Suprapubic skin (tissue), 3 donors: ENCODE data around the gene ZNF770.

ENCODE experiments used
- CTCF ChIP-seq, 2 donors: fragments of 200-600 bp in 1 of 2; fragments of 450-650 bp in 1 of 2; sonication (generic) in 1 of 2; IDR thresholded peaks; one replicate each; pipeline ENCODE4 v1.5.1; 2016 to 2019; ENCODE audit warnings: antibody characterized with exemption in 2 of 2, mild to moderate bottlenecking in 1 of 2, moderate library complexity in 1 of 2
- POLR2A ChIP-seq, 2 donors: fragments of 450-650 bp; IDR thresholded peaks; one replicate each; pipeline ENCODE4 v1.6.1; 2017; ENCODE audit warnings: antibody characterized with exemption in 2 of 2, mild to moderate bottlenecking in 2 of 2, moderate library complexity in 2 of 2

- TF ChIP-seq CTCF (IDR thresholded peaks at IDR 0.05): no peak
- TF ChIP-seq POLR2A (IDR thresholded peaks at IDR 0.05): no peak
Observed at GRCh38 chr15:34993877-34994276, 5.8 kb upstream of the ZNF770 start.
